Prostate gland (tissue), 2 donors: ENCODE results near the gene ACTA2. TPM values are rescaled to one million over a fixed set of nuclear protein-coding genes. Genes with fewer than 3 reads are reported as not detected.

Experiments
- DNase-seq: peaks from one replicate; pipeline ENCODE4 v3.0.0-alpha.2; 2019; ENCODE audit warnings: low spot score
- H3K27ac ChIP-seq, 2 donors: fragments of 200-600 bp; sonication (generic); 2 replicates each; pipeline ENCODE4 v1.5.1; 2017 to 2019
- H3K27me3 ChIP-seq: fragments of 200-600 bp; sonication (generic); replicated peaks from 2 replicates; pipeline ENCODE4 v1.5.1; 2019; ENCODE audit not compliant: insufficient read depth
- H3K36me3 ChIP-seq, 2 donors: fragments of 200-600 bp; sonication (generic); 1 replicate in 1 of 2; 2 replicates in 1 of 2; pipeline versions ENCODE4 v1.5.1 to v1.8.1; 2017 to 2019
- H3K4me1 ChIP-seq: fragments of 200-600 bp; sonication (generic); replicated peaks from 2 replicates; pipeline ENCODE4 v1.5.1; 2019
- H3K4me3 ChIP-seq, 2 donors: fragments of 200-600 bp; sonication (generic); 2 replicates each; pipeline ENCODE4 v1.5.1; 2017 to 2019
- H3K9me3 ChIP-seq: fragments of 200-600 bp; sonication (generic); 2 replicates; pipeline ENCODE4 v1.5.1; 2017
- CTCF ChIP-seq, 4 experiments: fragments of 200-600 bp in 2 of 4; fragments of 450-650 bp in 2 of 4; sonication (generic) in 2 of 4; IDR thresholded peaks; 1 replicate in 3 of 4; 2 replicates in 1 of 4; pipeline ENCODE4 v1.5.1; 2016 to 2019; ENCODE audit warnings: antibody characterized with exemption in 4 of 4, mild to moderate bottlenecking in 2 of 4, moderate library complexity in 2 of 4
- POLR2A ChIP-seq: fragments of 450-650 bp; IDR thresholded peaks from one replicate; pipeline ENCODE4 v1.6.1; 2016; ENCODE audit warnings: antibody characterized with exemption, mild to moderate bottlenecking
- POLR2AphosphoS5 ChIP-seq: sonication (generic); formaldehyde crosslinking; IDR thresholded peaks from one replicate; pipeline ENCODE4 v1.6.1; 2017; ENCODE audit warnings: antibody characterized with exemption
- WGBS: methylation state at CpG from one replicate; pipeline ENCODE4 v1.1.5; 2018; 5-methylcytosine and 5-hydroxymethylcytosine counted together
- intact Hi-C: fragments of 100-400 bp; cut with DNase I; formaldehyde crosslinking; loops from one replicate; pipeline ENCODE4 v1.14.2; 2022
- total RNA-seq, 2 donors: library from RNA; depleted of rRNA; stranded (reverse); fragments of >200 nt; gene quantifications; one replicate each; pipeline ENCODE4 v1.1.0, GENCODE V29; 2016

ACTA2 gene
- total RNA-seq, 2 donors from 2014 or later: 1,024 to 1,957 TPM

DNA sequence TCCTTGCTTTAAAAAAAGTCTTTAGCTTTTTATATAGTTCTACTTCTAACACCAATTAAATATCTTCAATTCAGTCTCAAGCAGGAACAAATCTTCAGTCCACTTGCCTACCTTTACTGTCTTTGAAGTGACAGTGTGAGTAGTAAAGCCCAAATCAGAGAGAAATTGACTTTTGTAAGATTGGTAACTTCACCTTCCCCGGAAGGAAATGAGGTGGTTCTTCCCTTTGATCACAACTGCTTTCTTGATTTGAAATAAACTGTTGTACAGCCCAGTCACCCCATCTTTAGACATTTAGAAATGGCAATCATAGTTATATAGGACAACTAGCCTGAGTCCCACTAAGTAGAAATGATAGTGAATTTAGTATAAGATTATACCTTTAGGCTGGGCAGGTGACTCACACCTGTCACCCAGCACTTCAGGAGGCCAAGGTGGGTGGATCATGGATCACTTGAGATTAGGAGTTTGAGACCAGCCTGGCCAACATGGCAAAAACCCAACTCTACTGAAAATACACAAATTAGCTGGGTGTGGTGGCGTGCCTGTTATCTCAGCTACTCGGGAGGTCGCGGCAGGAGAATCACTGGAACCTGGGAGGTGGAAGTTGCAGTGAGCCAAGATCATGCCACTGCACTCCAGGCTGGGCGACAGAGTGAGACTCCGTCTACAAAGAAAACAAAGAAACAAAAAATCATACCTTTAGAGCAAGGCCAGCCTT lies 42.7 kb upstream of the ACTA2 start:
- Histone ChIP-seq H3K36me3 (no peaks in the 10 kb centered on the region), H3K4me1 (no peaks in the 10 kb centered on the region), H3K9me3 (no peaks in the 10 kb centered on the region), H3K27ac (no peak overlapping the region), H3K4me3 (no peak overlapping the region), H3K27me3 (no peaks in the 10 kb centered on the region)
- 83% methylated on average over 7 of the region's 7 CpGs for WGBS
- TF ChIP-seq POLR2AphosphoS5: no peak
- TF ChIP-seq POLR2A: no peak
- TF ChIP-seq CTCF (IDR thresholded peaks at IDR 0.05): no peak
- intact Hi-C loops: no loop called here
- DNase-seq: no peak

DNA sequence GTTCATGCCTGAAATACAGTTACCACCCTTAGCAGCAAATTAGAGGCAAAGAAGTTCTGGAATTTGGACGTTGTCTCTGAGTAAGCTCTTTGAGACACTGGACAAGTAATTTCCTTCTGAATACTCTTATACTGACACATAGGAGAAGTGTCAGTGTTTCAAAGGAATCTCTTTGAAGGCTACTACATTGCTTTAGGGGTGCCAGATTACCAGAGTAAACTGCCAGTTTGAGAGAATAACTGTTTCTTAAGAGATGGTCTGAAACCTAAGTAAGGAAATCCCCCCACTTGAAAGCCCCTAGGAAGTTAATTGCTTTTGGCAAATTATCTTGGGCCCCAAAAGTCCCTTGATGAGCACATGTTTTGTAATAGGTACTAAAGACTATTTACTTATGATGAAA lies 41.4 kb upstream of the ACTA2 start:
- H3K9me3 ChIP-seq: no peaks in the 10 kb centered on the region
- 18% methylated on average over 1 of the region's 1 CpG for WGBS
- no peak overlapping the region for H3K4me3 ChIP-seq
- TF ChIP-seq POLR2AphosphoS5: no peak
- TF ChIP-seq POLR2A: no peak
- no peak for TF ChIP-seq CTCF (IDR thresholded peaks at IDR 0.05)
- intact Hi-C loops: no loop called here
- no peaks in the 10 kb centered on the region for H3K27me3 ChIP-seq
- DNase-seq: no peak
- no peaks in the 10 kb centered on the region for H3K4me1 ChIP-seq
- no peaks in the 10 kb centered on the region for H3K36me3 ChIP-seq
- H3K27ac ChIP-seq: peak overlapping the region in 1 of 2 donors; percentile 87

DNA sequence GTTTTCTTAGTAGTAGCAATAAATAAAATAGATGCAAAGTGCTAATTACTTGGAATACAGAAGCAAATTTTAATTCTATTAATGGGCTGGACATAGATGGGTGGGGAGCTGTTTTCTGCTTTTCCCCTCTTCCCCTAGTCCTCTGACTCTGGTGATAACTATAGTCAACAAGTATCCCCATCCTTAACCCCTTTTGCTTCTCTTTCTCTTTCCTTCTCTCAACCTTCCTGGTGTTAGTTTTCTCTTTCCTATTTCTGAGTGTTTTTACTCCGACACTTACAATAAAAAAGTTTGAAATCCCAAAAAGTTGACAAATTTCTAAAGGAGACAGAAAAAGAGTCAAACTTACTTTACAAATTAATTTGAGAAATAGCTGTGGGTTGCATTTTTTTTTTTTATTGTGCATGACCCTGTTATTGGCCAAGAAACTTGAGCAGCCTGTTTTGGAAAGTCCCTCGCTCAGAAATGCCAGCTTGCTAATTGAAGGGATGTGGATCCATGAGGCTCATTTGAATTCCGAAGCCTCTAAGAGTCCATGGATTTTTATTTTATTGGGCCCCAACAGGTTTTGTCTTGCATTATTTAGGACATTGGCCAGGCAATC lies 40.5 kb upstream of the ACTA2 start:
- 18% methylated on average over 3 of the region's 3 CpGs for WGBS
- TF ChIP-seq POLR2A (no peak), POLR2AphosphoS5 (peak; percentile 37)
- no peaks in the 10 kb centered on the region for H3K9me3 ChIP-seq
- intact Hi-C loops: no loop called here
- no peaks in the 10 kb centered on the region for H3K36me3 ChIP-seq
- no peaks in the 10 kb centered on the region for H3K4me1 ChIP-seq
- no peaks in the 10 kb centered on the region for H3K27me3 ChIP-seq
- H3K4me3 ChIP-seq: peak overlapping the region; percentile 11 to 15
- peak; percentile 37 for DNase-seq
- peak overlapping the region; percentile 87 to 95 for H3K27ac ChIP-seq

- no peaks in the 10 kb centered on the region for H3K27me3 ChIP-seq
- DNase-seq: no peak
- H3K4me3 ChIP-seq: peak overlapping the region; percentile 69 to 84
- H3K36me3 ChIP-seq: no peaks in the 10 kb centered on the region
- no peaks in the 10 kb centered on the region for H3K4me1 ChIP-seq
- intact Hi-C loops: loop anchor here (2.0 kb wide), 1 partner anchor 155 kb away; no protein-coding TSS in a partner anchor
- no peaks in the 10 kb centered on the region for H3K9me3 ChIP-seq
- peak overlapping the region; percentile 87 to 95 for H3K27ac ChIP-seq
- TF ChIP-seq POLR2A: no peak
- no peak for TF ChIP-seq POLR2AphosphoS5
- WGBS: 8% methylated on average over 6 of the region's 6 CpGs
Measured at GRCh38 chr10:88991899-88992320, 39.3 kb upstream of the ACTA2 start.

GRCh38 chr10:88991161-88991898 lies 38.8 kb upstream of the ACTA2 start:
- Histone ChIP-seq H3K4me1 (no peaks in the 10 kb centered on the region), H3K27ac (peak overlapping the region; percentile 87 to 95), H3K9me3 (no peaks in the 10 kb centered on the region), H3K36me3 (no peaks in the 10 kb centered on the region), H3K27me3 (no peaks in the 10 kb centered on the region), H3K4me3 (peak overlapping the region; percentile 69 to 84)
- under 1% methylated on average over 31 of the region's 38 CpGs for WGBS
- DNase-seq: peak; percentile 65
- intact Hi-C loops: loop anchor here (2.0 kb wide), 1 partner anchor 155 kb away; no protein-coding TSS in a partner anchor
- TF ChIP-seq POLR2A: peak; percentile 37
- TF ChIP-seq POLR2AphosphoS5: peak; percentile 41
- no peak for TF ChIP-seq CTCF (IDR thresholded peaks at IDR 0.05)
